ENCODE results near the gene KLHDC7A.

- TF ChIP-seq POLR2A (IDR thresholded peaks at IDR 0.05; ENCODE audit: low read depth, low read length), result no peak
- no peak for TF ChIP-seq NRF1 (conservative IDR thresholded peaks at IDR 0.05; ENCODE audit: low read depth, low read length)
- no peak for TF ChIP-seq SREBF1 (IDR thresholded peaks at IDR 0.05; ENCODE audit: low read length)
- no peak for TF ChIP-seq RAD21 (IDR thresholded peaks at IDR 0.05; ENCODE audit: insufficient read depth, low read depth, low read length)
- no peak for TF ChIP-seq ZBTB11 (CRISPR knock-in tag; IDR thresholded peaks at IDR 0.05)
- TF ChIP-seq POU2F2 (IDR thresholded peaks at IDR 0.05; ENCODE audit: borderline replicate concordance, low read depth, low read length), result no peak
- no peak for TF ChIP-seq BCL3 (IDR thresholded peaks at IDR 0.05; ENCODE audit: borderline replicate concordance, insufficient read depth, low read depth, low read length, poor library complexity, severe bottlenecking)
- TF ChIP-seq JUNB (IDR thresholded peaks at IDR 0.05), result no peak
- no peak for TF ChIP-seq YY1 (IDR thresholded peaks at IDR 0.05; ENCODE audit: low read depth, low read length)
- TF ChIP-seq ZSCAN29 (IDR thresholded peaks at IDR 0.05), result no peak
- no peak for TF ChIP-seq MYC (IDR thresholded peaks at IDR 0.05; ENCODE audit: insufficient read depth, insufficient read length, insufficient replicate concordance, low read length, severe bottlenecking)
Observed at GRCh38 chr1:18516473-18516872, 35.7 kb downstream of the KLHDC7A start.

All from GM12878 (cell line).